Lower leg skin (tissue), 3 donors: ENCODE results near the gene HMOX2.

Experiments used
- CTCF ChIP-seq, 3 donors: fragments of 450-650 bp; IDR thresholded peaks; one replicate each; pipeline ENCODE4 v1.5.1; 2016; ENCODE audit warnings: antibody characterized with exemption in 3 of 3, mild to moderate bottlenecking in 3 of 3, moderate library complexity in 2 of 3
- POLR2A ChIP-seq, 2 donors: fragments of 450-650 bp; IDR thresholded peaks; one replicate each; pipeline ENCODE4 v1.6.1; 2016 to 2017; ENCODE audit warnings: antibody characterized with exemption in 2 of 2, mild to moderate bottlenecking in 1 of 2, moderate library complexity in 1 of 2

- TF ChIP-seq CTCF (IDR thresholded peaks at IDR 0.05) (no peak), POLR2A (IDR thresholded peaks at IDR 0.05) (no peak)
These were observed 47.5 kb downstream of the HMOX2 start for GRCh38 chr16:4523686-4524085.
